AG04450 (cell line): ENCODE results near the gene PIH1D1. TPM values are rescaled to one million over a fixed set of nuclear protein-coding genes. Genes with fewer than 3 reads are reported as not detected.

Source experiments
- CTCF ChIA-PET: fragments of 300-600, 350-600 bp; formaldehyde crosslinking; extraction: SDS; loops from one replicate; lab custom pipeline; 2022; ENCODE audit warnings: antibody characterized with exemption, inconsistent platforms; lab: Charles Lee
- POLR2A ChIA-PET: fragments of 350-600 bp; formaldehyde crosslinking; extraction: SDS; loops from one replicate; lab custom pipeline; 2021; ENCODE audit warnings: antibody characterized with exemption, inconsistent platforms; lab: Yijun Ruan, JAX
- DNase-seq: peaks from one replicate; pipeline ENCODE4 v3.0.0-alpha.2; 2011; ENCODE audit warnings: low read depth, low spot score
- H3K27ac ChIP-seq: one replicate; pipeline ENCODE4 v1.5.1; 2012; ENCODE audit warnings: low read depth, low read length, control low read depth
- H3K27me3 ChIP-seq: one replicate; pipeline ENCODE4 v1.6.0; 2012; ENCODE audit warnings: low read length; ENCODE audit not compliant: control insufficient read depth, insufficient read depth
- H3K4me3 ChIP-seq: 2 replicates; pipeline ENCODE4 v1.5.1; 2011; ENCODE audit warnings: mild to moderate bottlenecking, low read depth, low read length, control low read depth
- H3K9me3 ChIP-seq: 2 replicates; pipeline ENCODE4 v1.5.1; 2012; ENCODE audit warnings: low read length; ENCODE audit not compliant: control insufficient read depth, insufficient read depth
- polyA plus RNA-seq: library from polyadenylated mRNA; depleted of rRNA; stranded (reverse); fragments of >200 nt; gene quantifications from 2 replicates; pipeline ENCODE4 v1.2.3, GENCODE V29; 2011
- TF ChIP-seq, protein P1 (sequence below): IDR thresholded peaks from 2 replicates; pipeline ENCODE4 v1.5.1; 2011; ENCODE audit warnings: low read depth, low read length, control low read depth, inconsistent platforms

The PIH1D1 gene
- polyA plus RNA-seq, 1 experiment = 62.5 TPM

DNA sequence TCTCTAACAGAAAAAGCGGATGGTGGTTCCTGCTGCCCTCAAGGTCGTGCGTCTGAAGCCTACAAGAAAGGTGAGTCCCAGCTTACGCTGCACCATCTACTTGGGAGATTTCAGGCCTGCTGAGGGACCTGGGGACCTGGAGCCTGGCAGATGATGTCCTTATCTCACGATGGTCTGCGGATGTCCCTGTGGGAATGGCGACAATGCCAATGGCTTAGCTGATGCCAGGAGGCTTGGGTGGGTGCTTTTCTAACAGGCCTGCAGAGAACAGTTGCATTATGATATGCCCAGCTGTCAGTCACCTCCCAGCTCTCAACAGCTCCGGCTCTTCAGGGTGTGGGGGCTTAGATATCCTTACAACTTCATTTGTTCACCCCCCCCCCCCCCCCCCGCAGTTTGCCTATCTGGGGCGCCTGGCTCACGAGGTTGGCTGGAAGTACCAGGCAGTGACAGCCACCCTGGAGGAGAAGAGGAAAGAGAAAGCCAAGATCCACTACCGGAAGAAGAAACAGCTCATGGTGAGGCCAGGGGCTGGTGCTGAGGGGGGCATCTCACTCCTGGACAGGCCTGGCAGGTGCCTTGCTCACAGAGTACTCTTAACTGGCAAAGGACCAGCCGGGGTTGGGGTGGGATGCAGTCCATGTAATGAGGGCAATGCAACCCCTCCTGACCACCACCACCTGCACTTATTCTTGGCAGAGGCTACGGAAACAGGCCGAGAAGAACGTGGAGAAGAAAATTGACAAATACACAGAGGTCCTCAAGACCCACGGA, 39.6 kb upstream of the PIH1D1 start:
- no peak for DNase-seq
- POLR2A ChIA-PET = interaction anchor here (0.6 kb wide), 2 partner anchors 31 to 173 kb away, joined by 4 read pairs; no protein-coding TSS in a partner anchor
- no peaks in the 10 kb centered on the region for H3K27me3 ChIP-seq
- H3K9me3 ChIP-seq = no peaks in the 10 kb centered on the region; the same call in 1 of the 2 replicates
- TF ChIP-seq, protein P1, sequence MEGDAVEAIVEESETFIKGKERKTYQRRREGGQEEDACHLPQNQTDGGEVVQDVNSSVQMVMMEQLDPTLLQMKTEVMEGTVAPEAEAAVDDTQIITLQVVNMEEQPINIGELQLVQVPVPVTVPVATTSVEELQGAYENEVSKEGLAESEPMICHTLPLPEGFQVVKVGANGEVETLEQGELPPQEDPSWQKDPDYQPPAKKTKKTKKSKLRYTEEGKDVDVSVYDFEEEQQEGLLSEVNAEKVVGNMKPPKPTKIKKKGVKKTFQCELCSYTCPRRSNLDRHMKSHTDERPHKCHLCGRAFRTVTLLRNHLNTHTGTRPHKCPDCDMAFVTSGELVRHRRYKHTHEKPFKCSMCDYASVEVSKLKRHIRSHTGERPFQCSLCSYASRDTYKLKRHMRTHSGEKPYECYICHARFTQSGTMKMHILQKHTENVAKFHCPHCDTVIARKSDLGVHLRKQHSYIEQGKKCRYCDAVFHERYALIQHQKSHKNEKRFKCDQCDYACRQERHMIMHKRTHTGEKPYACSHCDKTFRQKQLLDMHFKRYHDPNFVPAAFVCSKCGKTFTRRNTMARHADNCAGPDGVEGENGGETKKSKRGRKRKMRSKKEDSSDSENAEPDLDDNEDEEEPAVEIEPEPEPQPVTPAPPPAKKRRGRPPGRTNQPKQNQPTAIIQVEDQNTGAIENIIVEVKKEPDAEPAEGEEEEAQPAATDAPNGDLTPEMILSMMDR = no peak
- CTCF ChIA-PET = interaction anchor here (0.6 kb wide), 2 partner anchors 43 to 177 kb away, joined by 3 to 6 read pairs; no protein-coding TSS in a partner anchor
- peak overlapping the region; percentile 39 for H3K27ac ChIP-seq
- no peak overlapping the region for H3K4me3 ChIP-seq

DNA sequence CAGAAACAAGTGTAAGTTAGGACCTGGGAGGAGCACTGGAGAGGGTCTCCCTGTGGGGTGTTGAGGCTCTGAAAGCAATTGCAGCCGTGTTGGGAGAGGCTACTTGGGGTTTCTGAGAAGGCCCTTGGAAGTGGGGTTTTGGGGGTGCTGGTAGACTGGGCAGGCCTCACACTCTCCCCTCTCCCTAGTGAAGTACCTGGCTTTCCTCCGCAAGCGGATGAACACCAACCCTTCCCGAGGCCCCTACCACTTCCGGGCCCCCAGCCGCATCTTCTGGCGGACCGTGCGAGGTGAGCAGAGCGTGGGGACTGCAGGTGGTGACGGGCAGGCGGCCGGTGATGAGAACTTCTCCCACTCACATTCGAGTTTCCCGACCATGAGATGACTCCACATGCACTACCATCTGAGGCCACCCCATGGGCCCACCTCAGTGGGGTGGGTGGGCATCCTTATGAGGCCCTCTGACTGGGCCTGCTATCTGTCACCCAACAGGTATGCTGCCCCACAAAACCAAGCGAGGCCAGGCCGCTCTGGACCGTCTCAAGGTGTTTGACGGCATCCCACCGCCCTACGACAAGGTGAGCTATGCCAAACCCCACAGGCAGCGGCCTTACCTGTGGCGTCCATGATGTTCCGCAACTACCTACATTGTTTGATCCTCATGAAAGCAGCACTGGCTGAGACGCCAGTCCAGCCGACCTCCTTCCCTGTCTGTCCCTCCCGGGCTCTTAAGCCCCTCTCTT, 38.8 kb upstream of the PIH1D1 start:
- Histone ChIP-seq H3K9me3 (no peaks in the 10 kb centered on the region; the same call in 1 of the 2 replicates), H3K27me3 (no peaks in the 10 kb centered on the region), H3K4me3 (peak overlapping the region; percentile 96), H3K27ac (peak overlapping the region; percentile 58)
- TF ChIP-seq, protein P1 = no peak
- no peak for DNase-seq
- CTCF ChIA-PET = no interaction called here
- POLR2A ChIA-PET = interaction anchor here (0.6 kb wide), 1 partner anchor 174 kb away, joined by 4 read pairs; no protein-coding TSS in a partner anchor

DNA sequence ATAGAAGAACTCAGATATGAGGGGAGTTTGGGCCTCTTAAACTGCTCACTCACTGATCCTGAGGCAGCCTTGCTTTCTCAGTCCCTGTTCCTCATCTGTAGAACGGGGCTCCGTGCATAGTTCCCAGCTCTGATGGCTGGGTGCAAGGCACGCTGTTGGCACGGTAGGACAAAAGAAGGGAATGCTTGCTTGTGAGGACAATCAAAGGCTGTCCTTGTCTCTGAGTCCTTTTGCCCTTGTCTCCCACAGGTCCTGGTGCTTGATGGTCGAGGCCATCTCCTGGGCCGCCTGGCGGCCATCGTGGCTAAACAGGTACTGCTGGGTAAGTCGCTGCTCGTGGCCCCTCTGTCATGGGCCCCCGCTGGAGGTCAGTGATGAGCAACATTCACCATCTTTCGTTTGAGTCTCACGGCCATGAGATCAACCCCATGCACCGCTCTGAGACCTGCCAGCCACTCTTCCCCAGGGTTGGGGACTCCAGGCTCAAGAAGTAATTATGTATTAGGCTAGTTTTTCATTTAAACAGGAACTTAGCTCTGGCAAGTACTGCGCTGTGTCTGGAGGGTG, 38.1 kb upstream of the PIH1D1 start:
- ChIA-PET POLR2A (interaction anchor here (1.4 to 2.5 kb wide), 4 partner anchors 9 to 151 kb away, joined by 4 to 17 read pairs (median 8); partner anchors contain the start of gene ALDH16A1), CTCF (no interaction called here)
- H3K27me3 ChIP-seq = no peaks in the 10 kb centered on the region
- H3K4me3 ChIP-seq = peak overlapping the region; percentile 96
- TF ChIP-seq, protein P1 = no peak
- H3K9me3 ChIP-seq = no peaks in the 10 kb centered on the region; the same call in 1 of the 2 replicates
- peak overlapping the region; percentile 58 for H3K27ac ChIP-seq
- DNase-seq = no peak

DNA sequence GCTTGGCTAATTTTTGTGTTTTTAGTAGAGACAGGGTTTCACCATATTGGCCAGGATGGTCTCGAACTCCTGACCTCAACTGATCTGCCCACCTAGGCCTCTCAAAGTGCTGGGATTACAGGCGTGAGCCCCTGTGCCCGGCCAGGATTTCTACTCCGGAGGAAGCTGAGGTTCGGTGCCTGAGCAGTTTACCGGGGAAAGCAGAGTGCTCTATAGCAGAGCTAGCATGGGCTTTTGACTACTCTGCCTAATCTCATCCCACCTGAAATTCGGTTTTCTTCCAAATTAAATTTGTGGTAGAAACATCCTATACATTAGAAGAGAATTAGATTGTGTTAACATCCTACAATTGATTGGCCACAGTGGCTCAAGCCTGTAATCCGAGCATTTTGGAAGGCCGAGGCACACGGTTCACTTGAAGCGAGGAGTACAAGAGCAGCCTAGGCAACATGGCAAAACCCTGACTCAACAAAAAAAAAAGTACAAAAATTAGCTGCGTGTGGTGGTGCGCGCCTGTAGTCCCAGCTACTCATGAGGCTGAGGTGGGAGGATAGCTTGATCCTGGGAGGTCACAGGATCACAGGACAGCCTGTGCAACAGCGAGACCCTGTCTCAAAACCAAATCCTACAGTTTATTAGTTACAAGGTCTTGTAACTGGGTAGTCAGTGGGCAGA, 37.4 kb upstream of the PIH1D1 start:
- no peak for DNase-seq
- TF ChIP-seq, protein P1 = no peak
- no peaks in the 10 kb centered on the region for H3K27me3 ChIP-seq
- peak overlapping the region; percentile 96 for H3K4me3 ChIP-seq
- H3K9me3 ChIP-seq = no peaks in the 10 kb centered on the region
- peak overlapping the region; percentile 58 for H3K27ac ChIP-seq
- POLR2A ChIA-PET = interaction anchor here (0.7 to 2.5 kb wide), 5 partner anchors 10 to 152 kb away, joined by 3 to 17 read pairs (median 5); partner anchors contain the start of genes ALDH16A1 and RCN3
- CTCF ChIA-PET = no interaction called here
